Liver (tissue), 3 donors: Measurements from ENCODE around the gene BRD2.

ENCODE experiments used
- CTCF ChIP-seq: fragments of 150-350 bp; IDR thresholded peaks from 2 replicates; pipeline ENCODE4 v1.5.1; 2017; ENCODE audit warnings: improper control_type of control experiment, low read depth, low read length; ENCODE audit not compliant: missing input control
- GABPA ChIP-seq, 2 donors: IDR thresholded peaks in 1 of 2; conservative IDR thresholded peaks in 1 of 2; 2 replicates each; pipeline ENCODE4 v1.6.1; 2016; ENCODE audit warnings: antibody characterized with exemption in 2 of 2, mild to moderate bottlenecking in 1 of 2, moderate library complexity in 1 of 2
- RXRA ChIP-seq, 2 donors: IDR thresholded peaks; 2 replicates each; pipeline ENCODE4 v1.6.1; 2017 to 2018; ENCODE audit warnings: antibody characterized with exemption in 2 of 2, mild to moderate bottlenecking in 1 of 2
- SP1 ChIP-seq: IDR thresholded peaks from 2 replicates; pipeline ENCODE4 v1.6.1; 2018; ENCODE audit warnings: antibody characterized with exemption, mild to moderate bottlenecking
- TAF1 ChIP-seq: conservative IDR thresholded peaks from 2 replicates; pipeline ENCODE4 v1.6.1; 2016; ENCODE audit warnings: antibody characterized with exemption, mild to moderate bottlenecking
- YY1 ChIP-seq: IDR thresholded peaks from 2 replicates; pipeline ENCODE4 v1.6.1; 2016; ENCODE audit warnings: antibody characterized with exemption, mild to moderate bottlenecking
- donor health status: healthy.
- donor health status: healthy.

GRCh38 chr6:33019372-33019771 lies 51.0 kb downstream of the BRD2 start:
- no peak for TF ChIP-seq YY1
- TF ChIP-seq CTCF = no peak
- no peak for TF ChIP-seq SP1
- no peak for TF ChIP-seq GABPA (IDR thresholded peaks at IDR 0.05 in 1 of 2, conservative IDR thresholded peaks at IDR 0.05 in 1 of 2)
- TF ChIP-seq RXRA (IDR thresholded peaks at IDR 0.05) = no peak
- TF ChIP-seq TAF1 = no peak
